Measurements from ENCODE around the gene OTUD5. TPM values are rescaled to one million over a fixed set of nuclear protein-coding genes. Genes with fewer than 3 reads are reported as not detected.

OTUD5 gene
- total and polyA plus RNA-seq, 2 of the 13 experiments (the other 11 are each of a cell fraction or from before 2014, with no cell fraction given), result 18.4 to 42.2 TPM

DNA sequence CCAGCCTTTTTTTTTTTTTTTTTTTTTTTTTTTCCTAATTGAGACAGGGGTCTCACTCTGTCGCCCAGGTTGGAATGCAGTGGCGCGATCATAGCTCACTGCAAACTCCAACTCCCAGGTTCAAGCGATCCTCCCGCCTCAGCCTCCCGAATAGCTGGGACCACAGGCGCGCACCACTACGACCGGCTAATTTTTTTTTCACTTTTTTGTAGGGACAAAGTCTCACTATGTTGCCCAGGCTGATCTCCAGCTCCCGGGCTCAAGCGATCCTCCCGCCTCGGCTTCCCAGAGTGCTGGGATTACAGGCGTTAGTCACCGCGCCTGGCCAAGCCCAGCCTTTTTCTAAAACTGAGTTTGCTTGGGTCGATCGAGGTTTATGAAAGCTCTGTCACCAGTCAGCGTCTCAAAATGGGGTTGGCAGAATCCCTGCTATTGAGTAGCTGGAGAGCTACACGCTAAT, 1.3 kb upstream of the OTUD5 start (continued):
- TF ChIP-seq, protein P1, sequence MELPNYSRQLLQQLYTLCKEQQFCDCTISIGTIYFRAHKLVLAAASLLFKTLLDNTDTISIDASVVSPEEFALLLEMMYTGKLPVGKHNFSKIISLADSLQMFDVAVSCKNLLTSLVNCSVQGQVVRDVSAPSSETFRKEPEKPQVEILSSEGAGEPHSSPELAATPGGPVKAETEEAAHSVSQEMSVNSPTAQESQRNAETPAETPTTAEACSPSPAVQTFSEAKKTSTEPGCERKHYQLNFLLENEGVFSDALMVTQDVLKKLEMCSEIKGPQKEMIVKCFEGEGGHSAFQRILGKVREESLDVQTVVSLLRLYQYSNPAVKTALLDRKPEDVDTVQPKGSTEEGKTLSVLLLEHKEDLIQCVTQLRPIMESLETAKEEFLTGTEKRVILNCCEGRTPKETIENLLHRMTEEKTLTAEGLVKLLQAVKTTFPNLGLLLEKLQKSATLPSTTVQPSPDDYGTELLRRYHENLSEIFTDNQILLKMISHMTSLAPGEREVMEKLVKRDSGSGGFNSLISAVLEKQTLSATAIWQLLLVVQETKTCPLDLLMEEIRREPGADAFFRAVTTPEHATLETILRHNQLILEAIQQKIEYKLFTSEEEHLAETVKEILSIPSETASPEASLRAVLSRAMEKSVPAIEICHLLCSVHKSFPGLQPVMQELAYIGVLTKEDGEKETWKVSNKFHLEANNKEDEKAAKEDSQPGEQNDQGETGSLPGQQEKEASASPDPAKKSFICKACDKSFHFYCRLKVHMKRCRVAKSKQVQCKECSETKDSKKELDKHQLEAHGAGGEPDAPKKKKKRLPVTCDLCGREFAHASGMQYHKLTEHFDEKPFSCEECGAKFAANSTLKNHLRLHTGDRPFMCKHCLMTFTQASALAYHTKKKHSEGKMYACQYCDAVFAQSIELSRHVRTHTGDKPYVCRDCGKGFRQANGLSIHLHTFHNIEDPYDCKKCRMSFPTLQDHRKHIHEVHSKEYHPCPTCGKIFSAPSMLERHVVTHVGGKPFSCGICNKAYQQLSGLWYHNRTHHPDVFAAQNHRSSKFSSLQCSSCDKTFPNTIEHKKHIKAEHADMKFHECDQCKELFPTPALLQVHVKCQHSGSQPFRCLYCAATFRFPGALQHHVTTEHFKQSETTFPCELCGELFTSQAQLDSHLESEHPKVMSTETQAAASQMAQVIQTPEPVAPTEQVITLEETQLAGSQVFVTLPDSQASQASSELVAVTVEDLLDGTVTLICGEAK (IDR thresholded peaks at IDR 0.05), result no peak
- TF ChIP-seq, protein P1 (CRISPR knock-in tag; IDR thresholded peaks at IDR 0.05), result peak; percentile 88
- peak; percentile 86 for TF ChIP-seq ZNF121 (CRISPR knock-in tag; IDR thresholded peaks at IDR 0.05)
- TF ChIP-seq, protein P2, sequence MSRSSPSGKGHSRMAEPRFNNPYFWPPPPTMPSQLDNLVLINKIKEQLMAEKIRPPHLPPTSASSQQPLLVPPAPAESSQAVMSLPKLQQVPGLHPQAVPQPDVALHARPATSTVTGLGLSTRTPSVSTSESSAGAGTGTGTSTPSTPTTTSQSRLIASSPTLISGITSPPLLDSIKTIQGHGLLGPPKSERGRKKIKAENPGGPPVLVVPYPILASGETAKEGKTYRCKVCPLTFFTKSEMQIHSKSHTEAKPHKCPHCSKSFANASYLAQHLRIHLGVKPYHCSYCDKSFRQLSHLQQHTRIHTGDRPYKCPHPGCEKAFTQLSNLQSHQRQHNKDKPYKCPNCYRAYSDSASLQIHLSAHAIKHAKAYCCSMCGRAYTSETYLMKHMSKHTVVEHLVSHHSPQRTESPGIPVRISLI (CRISPR knock-in tag; IDR thresholded peaks at IDR 0.05; ENCODE audit: borderline replicate concordance), result peak; percentile 97
- TF ChIP-seq, protein P3, sequence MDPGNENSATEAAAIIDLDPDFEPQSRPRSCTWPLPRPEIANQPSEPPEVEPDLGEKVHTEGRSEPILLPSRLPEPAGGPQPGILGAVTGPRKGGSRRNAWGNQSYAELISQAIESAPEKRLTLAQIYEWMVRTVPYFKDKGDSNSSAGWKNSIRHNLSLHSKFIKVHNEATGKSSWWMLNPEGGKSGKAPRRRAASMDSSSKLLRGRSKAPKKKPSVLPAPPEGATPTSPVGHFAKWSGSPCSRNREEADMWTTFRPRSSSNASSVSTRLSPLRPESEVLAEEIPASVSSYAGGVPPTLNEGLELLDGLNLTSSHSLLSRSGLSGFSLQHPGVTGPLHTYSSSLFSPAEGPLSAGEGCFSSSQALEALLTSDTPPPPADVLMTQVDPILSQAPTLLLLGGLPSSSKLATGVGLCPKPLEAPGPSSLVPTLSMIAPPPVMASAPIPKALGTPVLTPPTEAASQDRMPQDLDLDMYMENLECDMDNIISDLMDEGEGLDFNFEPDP (CRISPR knock-in tag; conservative IDR thresholded peaks at IDR 0.05), result no peak
- TF ChIP-seq PTBP1 (IDR thresholded peaks at IDR 0.05; ENCODE audit: low read depth, low read length, poor library complexity, severe bottlenecking), result peak; percentile 59
- TF ChIP-seq HOXA7 (CRISPR knock-in tag; IDR thresholded peaks at IDR 0.05), result no peak
- no peak for TF ChIP-seq ZFP37 (CRISPR knock-in tag; IDR thresholded peaks at IDR 0.05; ENCODE audit: borderline replicate concordance)
- TF ChIP-seq, protein P4, sequence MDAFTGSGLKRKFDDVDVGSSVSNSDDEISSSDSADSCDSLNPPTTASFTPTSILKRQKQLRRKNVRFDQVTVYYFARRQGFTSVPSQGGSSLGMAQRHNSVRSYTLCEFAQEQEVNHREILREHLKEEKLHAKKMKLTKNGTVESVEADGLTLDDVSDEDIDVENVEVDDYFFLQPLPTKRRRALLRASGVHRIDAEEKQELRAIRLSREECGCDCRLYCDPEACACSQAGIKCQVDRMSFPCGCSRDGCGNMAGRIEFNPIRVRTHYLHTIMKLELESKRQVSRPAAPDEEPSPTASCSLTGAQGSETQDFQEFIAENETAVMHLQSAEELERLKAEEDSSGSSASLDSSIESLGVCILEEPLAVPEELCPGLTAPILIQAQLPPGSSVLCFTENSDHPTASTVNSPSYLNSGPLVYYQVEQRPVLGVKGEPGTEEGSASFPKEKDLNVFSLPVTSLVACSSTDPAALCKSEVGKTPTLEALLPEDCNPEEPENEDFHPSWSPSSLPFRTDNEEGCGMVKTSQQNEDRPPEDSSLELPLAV (CRISPR knock-in tag; conservative IDR thresholded peaks at IDR 0.05; ENCODE audit: low read depth), result no peak
- TF ChIP-seq ZNF296 (CRISPR knock-in tag; conservative IDR thresholded peaks at IDR 0.05), result no peak
- TF ChIP-seq, protein P5, sequence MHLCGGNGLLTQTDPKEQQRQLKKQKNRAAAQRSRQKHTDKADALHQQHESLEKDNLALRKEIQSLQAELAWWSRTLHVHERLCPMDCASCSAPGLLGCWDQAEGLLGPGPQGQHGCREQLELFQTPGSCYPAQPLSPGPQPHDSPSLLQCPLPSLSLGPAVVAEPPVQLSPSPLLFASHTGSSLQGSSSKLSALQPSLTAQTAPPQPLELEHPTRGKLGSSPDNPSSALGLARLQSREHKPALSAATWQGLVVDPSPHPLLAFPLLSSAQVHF (CRISPR knock-in tag; IDR thresholded peaks at IDR 0.05), result no peak
- TF ChIP-seq ZNF670 (CRISPR knock-in tag; IDR thresholded peaks at IDR 0.05; ENCODE audit: borderline replicate concordance), result 0 out of 2 replicates have a peak, but pooled peaks have one; percentile 31
- 0 out of 2 replicates have a peak, but pooled peaks have one; percentile 9 for TF ChIP-seq ZNF350 (CRISPR knock-in tag; IDR thresholded peaks at IDR 0.05; ENCODE audit: borderline replicate concordance, low read depth)
- no peak for TF ChIP-seq SIN3B (IDR thresholded peaks at IDR 0.05; ENCODE audit: low read length)
